K562 (cell line): Measurements from ENCODE around the gene GJD4. TPM values are rescaled to one million over a fixed set of nuclear protein-coding genes. Genes with fewer than 3 reads are reported as not detected.

Source experiments
- ATAC-seq: fragments of 200-7000 bp; cut with Tn5 transposase; 3 replicates; pipeline ENCODE4 v1.9.1; 2020; ENCODE audit warnings: moderate library complexity
- BruUV-seq: library from RNA; stranded (reverse); fragments of 400-500 nt; replicated peaks from 2 replicates; lab custom pipeline; 2021; lab: Mats Ljungman, UMichigan
- CTCF ChIA-PET: fragments of 300-600 bp; formaldehyde crosslinking; extraction: SDS; loops from one replicate; lab custom pipeline; 2021; ENCODE audit warnings: low intra/inter-chr PET ratio; lab: Yijun Ruan, JAX
- POLR2A ChIA-PET: fragments of 300-600, 350-650 bp; sonication (Branson Sonifier 250); formaldehyde crosslinking; extraction: SDS; loops from one replicate; lab custom pipeline; 2021; ENCODE audit warnings: antibody characterized with exemption, inconsistent platforms; lab: Yijun Ruan, JAX
- DNase-seq, 4 experiments: peaks; one replicate each; pipeline versions ENCODE4 v3.0.0 to v3.0.0-alpha.2; 2011 to 2018; ENCODE audit warnings: low spot score in 3 of 4, mixed read lengths in 3 of 4; ENCODE audit errors: extremely low read depth in 1 of 4
- FAIRE-seq: peaks from 2 replicates; lab custom pipeline; 2011; peaks lifted over from hg19 to GRCh38; lab: Jason Lieb, UNC
- H2AFZ ChIP-seq: 2 replicates; pipeline ENCODE4 v1.6.0; 2011; ENCODE audit warnings: low read depth, low read length, control low read depth, inconsistent platforms
- H3K27ac ChIP-seq: fragments of 200-600 bp; 3 replicates; pipeline ENCODE4 v1.8.0; 2011; ENCODE audit warnings: low read depth, mild to moderate bottlenecking, control low read depth, inconsistent platforms, low read length, moderate library complexity, mixed read lengths; ENCODE audit errors: extremely low read depth
- H3K27me3 ChIP-seq, 2 experiments: fragments of 300-600 bp in 1 of 2; 2 replicates in 1 of 2; 3 replicates in 1 of 2; pipeline versions ENCODE4 v1.6.0 to v1.8.0; 2011; ENCODE audit warnings: inconsistent platforms in 2 of 2, low read length in 2 of 2, mild to moderate bottlenecking in 1 of 2, mixed read lengths in 1 of 2, moderate library complexity in 1 of 2; ENCODE audit not compliant: control insufficient read depth in 2 of 2, insufficient read depth in 2 of 2
- H3K36me3 ChIP-seq: fragments of 300-600 bp; 3 replicates; pipeline ENCODE4 v1.8.0; 2011; ENCODE audit warnings: mild to moderate bottlenecking, low read length, inconsistent platforms; ENCODE audit not compliant: control insufficient read depth, insufficient read depth
- H3K4me1 ChIP-seq, 2 experiments: fragments of 200-600 bp in 1 of 2; replicated peaks in 1 of 2; 2 replicates in 1 of 2; 3 replicates in 1 of 2; pipeline versions ENCODE4 v1.5.1 to v1.8.0; 2011; ENCODE audit warnings: inconsistent platforms in 2 of 2, low read length in 2 of 2, mild to moderate bottlenecking in 1 of 2, mixed read lengths in 1 of 2, moderate library complexity in 1 of 2; ENCODE audit not compliant: control insufficient read depth in 2 of 2, insufficient read depth in 2 of 2
- H3K4me2 ChIP-seq: 2 replicates; pipeline ENCODE4 v1.6.1; 2011; ENCODE audit warnings: low read length, control low read depth, inconsistent platforms, mixed read lengths; ENCODE audit not compliant: insufficient read depth
- H3K4me3 ChIP-seq: fragments of 200-600 bp; sonication (generic), shearing (Covaris generic); 2 replicates; pipeline ENCODE4 v1.5.1; 2016; ENCODE audit warnings: control low read depth, inconsistent platforms
- H3K79me2 ChIP-seq: fragments of 200-600 bp; 3 replicates; pipeline ENCODE4 v1.8.0; 2011; ENCODE audit warnings: low read length, inconsistent platforms; ENCODE audit not compliant: control insufficient read depth, insufficient read depth
- H3K9ac ChIP-seq, 2 experiments: 2 replicates each; pipeline versions ENCODE4 v1.6.0 to v1.6.1; 2011; ENCODE audit warnings: low read depth in 2 of 2, low read length in 2 of 2, control low read depth in 1 of 2, inconsistent platforms in 1 of 2, mild to moderate bottlenecking in 1 of 2, mixed read lengths in 1 of 2; ENCODE audit not compliant: insufficient read depth in 1 of 2
- H3K9me1 ChIP-seq: one replicate; pipeline ENCODE4 v1.6.0; 2011; ENCODE audit warnings: inconsistent platforms, mild to moderate bottlenecking, low read length, moderate library complexity; ENCODE audit not compliant: control insufficient read depth, insufficient read depth
- H3K9me3 ChIP-seq: replicated peaks from 2 replicates; pipeline ENCODE4 v1.5.1; 2011; ENCODE audit warnings: low read depth, low read length, inconsistent platforms; ENCODE audit not compliant: control insufficient read depth, insufficient read depth
- H4K20me1 ChIP-seq: replicated peaks from 2 replicates; pipeline ENCODE4 v1.6.1; 2011; ENCODE audit warnings: low read length, inconsistent platforms, mixed read lengths; ENCODE audit not compliant: control insufficient read depth, insufficient read depth
- ATF1 ChIP-seq, 2 experiments: fragments of 450-650 bp in 1 of 2; IDR thresholded peaks; 2 replicates each; pipeline ENCODE4 v1.6.1; 2016; ENCODE audit warnings: missing compliant biosample characterization in 1 of 2, missing genetic modification characterization in 1 of 2
- EP400 ChIP-seq: fragments of 450-650 bp; IDR thresholded peaks from 2 replicates; pipeline ENCODE4 v1.6.1; 2017; ENCODE audit warnings: antibody characterized with exemption, mild to moderate bottlenecking, moderate library complexity
- EZH2 ChIP-seq: IDR thresholded peaks from 2 replicates; pipeline ENCODE4 v1.6.1; 2012; ENCODE audit warnings: low read depth, mild to moderate bottlenecking, inconsistent platforms, low read length, borderline replicate concordance
- PCBP2 ChIP-seq: fragments of 200-400 bp; formaldehyde crosslinking; IDR thresholded peaks from 2 replicates; pipeline ENCODE4 v1.6.1; 2018; ENCODE audit warnings: low read length, low read depth, mild to moderate bottlenecking, moderate library complexity; ENCODE audit not compliant: poor library complexity, severe bottlenecking
- RFX7 ChIP-seq: fragments of 250-450 bp; sonication (Bioruptor Pico); IDR thresholded peaks from 2 replicates; pipeline ENCODE4 v1.5.1; 2021; ENCODE audit warnings: mild to moderate bottlenecking
- SMAD4 ChIP-seq: fragments of 250-450 bp; sonication (Bioruptor Pico); conservative IDR thresholded peaks from 2 replicates; pipeline ENCODE4 v1.8.0; 2021; ENCODE audit warnings: inconsistent platforms, mild to moderate bottlenecking, moderate library complexity
- TFAM ChIP-seq: fragments of 250-450 bp; sonication (Bioruptor Pico); conservative IDR thresholded peaks from 2 replicates; pipeline ENCODE4 v1.5.0; 2021; ENCODE audit warnings: mild to moderate bottlenecking, moderate library complexity
- YY1 ChIP-seq, 3 experiments: IDR thresholded peaks; 2 replicates each; pipeline ENCODE4 v1.6.1; 2011; ENCODE audit warnings: low read length in 2 of 3, mild to moderate bottlenecking in 2 of 3, moderate library complexity in 2 of 3, borderline replicate concordance in 1 of 3, control low read depth in 1 of 3, low read depth in 1 of 3; ENCODE audit not compliant: insufficient read depth in 3 of 3, insufficient replicate concordance in 2 of 3, control insufficient read depth in 1 of 3, insufficient read length in 1 of 3; ENCODE audit errors: extremely low read depth in 1 of 3
- WGBS: fragments of 100-300 bp; shearing (Covaris generic); methylation state at CpG from one replicate; pipeline ENCODE4 v1.1.6; 2016; ENCODE audit warnings: low coverage, mixed read lengths; ENCODE audit not compliant: insufficient coverage; ENCODE audit errors: missing lambda C conversion rate; 5-methylcytosine and 5-hydroxymethylcytosine counted together
- in situ Hi-C: fragments of 300-500 bp; cut with MboI; formaldehyde crosslinking; loops from 4 replicates; pipeline ENCODE4 v1.15.0; 2018; ENCODE audit warnings: inconsistent platforms, mixed read lengths
- intact Hi-C: fragments of 100-400 bp; cut with micrococcal nuclease; formaldehyde crosslinking; loops from 2 replicates; pipeline ENCODE4 v1.14.2; 2022
- polyA plus RNA-seq, 8 experiments: library from polyadenylated mRNA; depleted of rRNA in 4 of 8; stranded (reverse) in 5 of 8; unstranded in 3 of 8; fragments of >200 nt; fragmentation: Nextera tagmentation in 2 of 8; fragmentation: Illumina TruSeq in 1 of 8; extraction: Ambion mirVana in 2 of 8; extraction: Trizol in 1 of 8; gene quantifications; 2 replicates each; pipeline versions ENCODE4 v1.2.1 to v1.2.3, GENCODE V29; 2011 to 2014; ENCODE audit warnings: inconsistent platforms in 1 of 8, missing spikeins in 1 of 8
- total RNA-seq, 7 experiments: library from RNA; depleted of rRNA in 6 of 7; stranded (reverse); fragments of >200 nt in 6 of 7; fragmentation: Illumina TruSeq in 2 of 7; extraction: Trizol in 2 of 7; gene quantifications; 2 replicates each; pipeline versions ENCODE4 v1.2.1 to v1.2.3, GENCODE V29; 2011 to 2021; ENCODE audit warnings: low replicate concordance in 1 of 7
- TF ChIP-seq, protein P1 (sequence below): fragments of 450-650 bp; IDR thresholded peaks from 2 replicates; pipeline ENCODE4 v1.7.0; 2016; ENCODE audit warnings: borderline replicate concordance

The GJD4 gene
- total and polyA plus RNA-seq, 9 of the 15 experiments (the other 6 are each of a cell fraction or from before 2014, with no cell fraction given) = not detected

DNA sequence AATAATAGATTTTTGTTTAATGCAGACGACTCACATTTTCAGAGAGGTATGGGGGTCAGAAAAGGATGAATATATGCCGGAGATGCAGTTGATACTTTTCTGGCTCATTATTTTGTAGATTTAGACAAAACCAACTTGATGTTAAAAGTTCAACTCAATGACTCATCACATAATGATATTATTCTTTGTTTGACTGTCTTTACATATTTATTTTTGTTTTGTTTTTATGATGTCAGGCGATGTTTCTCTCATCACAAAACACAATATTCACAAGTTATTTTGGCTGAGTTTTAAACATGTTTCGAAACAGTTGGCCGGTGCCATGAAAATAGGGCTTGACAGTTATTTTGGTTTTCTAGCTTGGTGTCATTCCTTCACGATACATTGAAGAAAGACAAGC is 1.3 kb downstream of the GJD4 start (continued):
- TF ChIP-seq PCBP2 (no peak), SMAD4 (CRISPR knock-in tag) (no peak)

DNA sequence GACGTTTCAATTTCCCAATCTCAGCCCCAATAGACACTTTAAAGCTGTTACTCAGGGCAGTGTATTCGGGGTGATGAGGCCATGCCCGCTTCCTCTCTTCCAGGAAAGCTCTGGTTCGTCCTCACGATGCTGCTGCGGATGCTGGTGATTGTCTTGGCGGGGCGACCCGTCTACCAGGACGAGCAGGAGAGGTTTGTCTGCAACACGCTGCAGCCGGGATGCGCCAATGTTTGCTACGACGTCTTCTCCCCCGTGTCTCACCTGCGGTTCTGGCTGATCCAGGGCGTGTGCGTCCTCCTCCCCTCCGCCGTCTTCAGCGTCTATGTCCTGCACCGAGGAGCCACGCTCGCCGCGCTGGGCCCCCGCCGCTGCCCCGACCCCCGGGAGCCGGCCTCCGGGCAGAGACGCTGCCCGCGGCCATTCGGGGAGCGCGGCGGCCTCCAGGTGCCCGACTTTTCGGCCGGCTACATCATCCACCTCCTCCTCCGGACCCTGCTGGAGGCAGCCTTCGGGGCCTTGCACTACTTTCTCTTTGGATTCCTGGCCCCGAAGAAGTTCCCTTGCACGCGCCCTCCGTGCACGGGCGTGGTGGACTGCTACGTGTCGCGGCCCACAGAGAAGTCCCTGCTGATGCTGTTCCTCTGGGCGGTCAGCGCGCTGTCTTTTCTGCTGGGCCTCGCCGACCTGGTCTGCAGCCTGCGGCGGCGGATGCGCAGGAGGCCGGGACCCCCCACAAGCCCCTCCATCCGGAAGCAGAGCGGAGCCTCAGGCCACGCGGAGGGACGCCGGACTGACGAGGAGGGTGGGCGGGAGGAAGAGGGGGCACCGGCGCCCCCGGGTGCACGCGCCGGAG is 2.6 kb downstream of the GJD4 start:
- no peak for FAIRE-seq
- 15% methylated on average over 48 of the region's 78 CpGs for WGBS
- DNase-seq = no peak
- H4K20me1 ChIP-seq = no peaks in the 10 kb centered on the region
- in situ Hi-C loops (no loop called here), intact Hi-C loops (loop anchor here (10.0 kb wide), 1 partner anchor 483 kb away; the partner anchor contains the start of gene CREM)
- CTCF ChIA-PET = no interaction called here
- no peak overlapping the region for H3K4me2 ChIP-seq
- H3K36me3 ChIP-seq = no peaks in the 10 kb centered on the region
- no peaks in the 10 kb centered on the region for H3K79me2 ChIP-seq
- peaks cover 4 to 11% of the 10 kb centered on the region in 2 experiments; a peak in 3 of 5 replicates for H3K4me1 ChIP-seq
- TF ChIP-seq EP400 (no peak), YY1 (IDR thresholded peaks at IDR 0.05; ENCODE audit: borderline replicate concordance in 1 of 3, control insufficient read depth in 1 of 3, extremely low read depth in 1 of 3, insufficient read depth in 3 of 3, insufficient read length in 1 of 3, insufficient replicate concordance in 2 of 3, low read depth in 1 of 3, low read length in 2 of 3) (no peak), ATF1 (CRISPR knock-in tag; IDR thresholded peaks at IDR 0.05) (no peak), ATF1 (tag; IDR thresholded peaks at IDR 0.05) (no peak), TFAM (CRISPR knock-in tag) (no peak), EZH2 (0 out of 2 replicates have a peak, but pooled peaks have one; percentile 60), RFX7 (CRISPR knock-in tag) (no peak)
- TF ChIP-seq, protein P1, sequence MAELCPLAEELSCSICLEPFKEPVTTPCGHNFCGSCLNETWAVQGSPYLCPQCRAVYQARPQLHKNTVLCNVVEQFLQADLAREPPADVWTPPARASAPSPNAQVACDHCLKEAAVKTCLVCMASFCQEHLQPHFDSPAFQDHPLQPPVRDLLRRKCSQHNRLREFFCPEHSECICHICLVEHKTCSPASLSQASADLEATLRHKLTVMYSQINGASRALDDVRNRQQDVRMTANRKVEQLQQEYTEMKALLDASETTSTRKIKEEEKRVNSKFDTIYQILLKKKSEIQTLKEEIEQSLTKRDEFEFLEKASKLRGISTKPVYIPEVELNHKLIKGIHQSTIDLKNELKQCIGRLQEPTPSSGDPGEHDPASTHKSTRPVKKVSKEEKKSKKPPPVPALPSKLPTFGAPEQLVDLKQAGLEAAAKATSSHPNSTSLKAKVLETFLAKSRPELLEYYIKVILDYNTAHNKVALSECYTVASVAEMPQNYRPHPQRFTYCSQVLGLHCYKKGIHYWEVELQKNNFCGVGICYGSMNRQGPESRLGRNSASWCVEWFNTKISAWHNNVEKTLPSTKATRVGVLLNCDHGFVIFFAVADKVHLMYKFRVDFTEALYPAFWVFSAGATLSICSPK = no peak
- no peaks in the 10 kb centered on the region for H3K9me1 ChIP-seq
- no peak overlapping the region for H2AFZ ChIP-seq
- peaks cover 8 to 40% of the 10 kb centered on the region in 2 experiments for H3K27me3 ChIP-seq
- POLR2A ChIA-PET = interaction anchor here (0.6 kb wide), 1 partner anchor 1690 kb away, joined by 3 read pairs; no protein-coding TSS in a partner anchor
- no peak; the same call in 2 of the 3 replicates for ATAC-seq
- no peaks in the 10 kb centered on the region for H3K9me3 ChIP-seq
- no TSS peak for BruUV-seq
- H3K9ac ChIP-seq = no peak overlapping the region
- no peak overlapping the region for H3K27ac ChIP-seq
- H3K4me3 ChIP-seq = no peak overlapping the region
